ENCODE results near the gene TCP1.

- TF ChIP-seq EZH2phosphoT487 (conservative IDR thresholded peaks at IDR 0.05; ENCODE audit: low read length): no peak
- no peak for TF ChIP-seq CTCF (IDR thresholded peaks at IDR 0.05; ENCODE audit: insufficient read depth, low read length, poor library complexity, severe bottlenecking)
These were observed 34.6 kb upstream of the TCP1 start for GRCh38 chr6:159823953-159824352.

Measured in SU-DHL-6 (cell line).